Bronchial epithelial cell (primary cell): ENCODE data around the gene MSH3. TPM values are rescaled to one million over a fixed set of nuclear protein-coding genes. Genes with fewer than 3 reads are reported as not detected.

Experiments
- DNase-seq: peaks from one replicate; pipeline ENCODE4 v3.0.0-alpha.2; 2010; ENCODE audit warnings: low read depth
- FAIRE-seq: peaks from 2 replicates; lab custom pipeline; 2011; peaks lifted over from hg19 to GRCh38; lab: Jason Lieb, UNC
- H3K27me3 ChIP-seq: 2 replicates; pipeline ENCODE4 v1.5.1; 2011; ENCODE audit warnings: low read length; ENCODE audit not compliant: control insufficient read depth, insufficient read depth
- H3K36me3 ChIP-seq: 2 replicates; pipeline ENCODE4 v1.5.1; 2011; ENCODE audit warnings: low read length; ENCODE audit not compliant: control insufficient read depth, insufficient read depth
- H3K4me3 ChIP-seq: 2 replicates; pipeline ENCODE4 v1.5.1; 2011; ENCODE audit warnings: mild to moderate bottlenecking, low read depth, low read length, control low read depth
- CTCF ChIP-seq: IDR thresholded peaks from 2 replicates; pipeline ENCODE4 v1.5.1; 2011; ENCODE audit warnings: mild to moderate bottlenecking, moderate library complexity, low read length, control low read depth, inconsistent platforms; ENCODE audit not compliant: insufficient read depth, severe bottlenecking
- total RNA-seq: library from RNA; depleted of rRNA; stranded (reverse); fragments of >200 nt; gene quantifications from 2 replicates; pipeline ENCODE4 v1.2.1, GENCODE V29; 2014

Gene MSH3
- total RNA-seq, 1 donor from 2014 or later, result 11.8 TPM

GRCh38 chr5:80790698-80791097, 136.2 kb downstream of the MSH3 start:
- DNase-seq (no peak), FAIRE-seq (no peak)
- no peak for TF ChIP-seq CTCF
- Histone ChIP-seq H3K27me3 (no peaks in the 10 kb centered on the region), H3K4me3 (no peak overlapping the region), H3K36me3 (peaks cover 1% of the 10 kb centered on the region)

GRCh38 chr5:80793354-80793753, 138.9 kb downstream of the MSH3 start:
- no peak for TF ChIP-seq CTCF
- no peak overlapping the region for H3K4me3 ChIP-seq
- DNase-seq (peak; percentile 59), FAIRE-seq (no peak)
- H3K36me3 ChIP-seq, result peaks cover 2% of the 10 kb centered on the region
- H3K27me3 ChIP-seq, result no peaks in the 10 kb centered on the region

- no peaks in the 10 kb centered on the region for H3K27me3 ChIP-seq
- no peak overlapping the region for H3K4me3 ChIP-seq
- TF ChIP-seq CTCF, result no peak
- FAIRE-seq (no peak), DNase-seq (no peak)
- peaks cover 2% of the 10 kb centered on the region for H3K36me3 ChIP-seq
Observed at GRCh38 chr5:80796846-80797245, 142.4 kb downstream of the MSH3 start.

- Histone ChIP-seq H3K4me3 (no peak overlapping the region), H3K27me3 (no peaks in the 10 kb centered on the region), H3K36me3 (peaks cover 2% of the 10 kb centered on the region)
- DNase-seq (no peak), FAIRE-seq (no peak)
- no peak for TF ChIP-seq CTCF
Observed at GRCh38 chr5:80797428-80798024, 143.1 kb downstream of the MSH3 start.

GRCh38 chr5:80798166-80798565, 143.7 kb downstream of the MSH3 start:
- peaks cover 2% of the 10 kb centered on the region for H3K36me3 ChIP-seq
- H3K4me3 ChIP-seq, result no peak overlapping the region
- no peaks in the 10 kb centered on the region for H3K27me3 ChIP-seq
- FAIRE-seq, result no peak
- TF ChIP-seq CTCF, result no peak
- DNase-seq, result no peak

- DNase-seq (no peak), FAIRE-seq (no peak)
- H3K4me3 ChIP-seq, result no peak overlapping the region
- peaks cover 2% of the 10 kb centered on the region for H3K36me3 ChIP-seq
- TF ChIP-seq CTCF, result no peak
- H3K27me3 ChIP-seq, result no peaks in the 10 kb centered on the region
Observed at GRCh38 chr5:80798633-80799032, 144.2 kb downstream of the MSH3 start.
